NCI-H1694 treated with DMSO at 0.1 percent for 48 hours (cell line): ENCODE data around the gene KCNC2.

ENCODE experiments used
- DNase-seq: peaks from one replicate; lab custom pipeline; 2025; lab: John Stamatoyannopoulos, UW

The KCNC2 gene

GRCh38 chr12:75161488-75161887, 48.2 kb downstream of the KCNC2 start:
- no peak for DNase-seq

GRCh38 chr12:75157385-75157784, 52.3 kb downstream of the KCNC2 start:
- DNase-seq = no peak

- no peak for DNase-seq
These were observed 53.7 kb downstream of the KCNC2 start for GRCh38 chr12:75155962-75156361.

GRCh38 chr12:75154388-75154787, 55.3 kb downstream of the KCNC2 start:
- DNase-seq = no peak

GRCh38 chr12:75139196-75139595, 70.4 kb downstream of the KCNC2 start:
- DNase-seq = no peak

- no peak for DNase-seq
These were observed 71.7 kb downstream of the KCNC2 start for GRCh38 chr12:75137896-75138295.

GRCh38 chr12:75135026-75135425, 74.6 kb downstream of the KCNC2 start:
- DNase-seq = no peak

GRCh38 chr12:75130811-75131210, 78.8 kb downstream of the KCNC2 start:
- no peak for DNase-seq

GRCh38 chr12:75129275-75129674, 80.4 kb downstream of the KCNC2 start:
- DNase-seq = no peak

GRCh38 chr12:75121036-75121705, 88.5 kb downstream of the KCNC2 start:
- no peak for DNase-seq

GRCh38 chr12:75120311-75120711, 89.3 kb downstream of the KCNC2 start:
- DNase-seq = no peak

- DNase-seq = no peak
These were observed 92.9 kb downstream of the KCNC2 start for GRCh38 chr12:75116646-75117198.

- DNase-seq = no peak
These were observed 93.9 kb downstream of the KCNC2 start for GRCh38 chr12:75115748-75116147.

- DNase-seq = no peak
These were observed 105.8 kb downstream of the KCNC2 start for GRCh38 chr12:75103822-75104221.

- DNase-seq = no peak
These were observed 107.9 kb downstream of the KCNC2 start for GRCh38 chr12:75101781-75102180.

- no peak for DNase-seq
These were observed 110.4 kb downstream of the KCNC2 start for GRCh38 chr12:75099210-75099609.

- DNase-seq = no peak
These were observed 112.6 kb downstream of the KCNC2 start for GRCh38 chr12:75097003-75097402.

GRCh38 chr12:75087654-75088053, 122.0 kb downstream of the KCNC2 start:
- DNase-seq = no peak

GRCh38 chr12:75086091-75087038, 123.3 kb downstream of the KCNC2 start:
- no peak for DNase-seq

- DNase-seq = no peak
These were observed 128.3 kb downstream of the KCNC2 start for GRCh38 chr12:75081305-75081704.

GRCh38 chr12:75080582-75080981, 129.1 kb downstream of the KCNC2 start:
- no peak for DNase-seq

- DNase-seq = no peak
These were observed 144.2 kb downstream of the KCNC2 start for GRCh38 chr12:75065482-75065881.

- DNase-seq = no peak
These were observed 146.9 kb downstream of the KCNC2 start for GRCh38 chr12:75062691-75063090.
